Measurements from ENCODE around the gene SCT.

The SCT gene

DNA sequence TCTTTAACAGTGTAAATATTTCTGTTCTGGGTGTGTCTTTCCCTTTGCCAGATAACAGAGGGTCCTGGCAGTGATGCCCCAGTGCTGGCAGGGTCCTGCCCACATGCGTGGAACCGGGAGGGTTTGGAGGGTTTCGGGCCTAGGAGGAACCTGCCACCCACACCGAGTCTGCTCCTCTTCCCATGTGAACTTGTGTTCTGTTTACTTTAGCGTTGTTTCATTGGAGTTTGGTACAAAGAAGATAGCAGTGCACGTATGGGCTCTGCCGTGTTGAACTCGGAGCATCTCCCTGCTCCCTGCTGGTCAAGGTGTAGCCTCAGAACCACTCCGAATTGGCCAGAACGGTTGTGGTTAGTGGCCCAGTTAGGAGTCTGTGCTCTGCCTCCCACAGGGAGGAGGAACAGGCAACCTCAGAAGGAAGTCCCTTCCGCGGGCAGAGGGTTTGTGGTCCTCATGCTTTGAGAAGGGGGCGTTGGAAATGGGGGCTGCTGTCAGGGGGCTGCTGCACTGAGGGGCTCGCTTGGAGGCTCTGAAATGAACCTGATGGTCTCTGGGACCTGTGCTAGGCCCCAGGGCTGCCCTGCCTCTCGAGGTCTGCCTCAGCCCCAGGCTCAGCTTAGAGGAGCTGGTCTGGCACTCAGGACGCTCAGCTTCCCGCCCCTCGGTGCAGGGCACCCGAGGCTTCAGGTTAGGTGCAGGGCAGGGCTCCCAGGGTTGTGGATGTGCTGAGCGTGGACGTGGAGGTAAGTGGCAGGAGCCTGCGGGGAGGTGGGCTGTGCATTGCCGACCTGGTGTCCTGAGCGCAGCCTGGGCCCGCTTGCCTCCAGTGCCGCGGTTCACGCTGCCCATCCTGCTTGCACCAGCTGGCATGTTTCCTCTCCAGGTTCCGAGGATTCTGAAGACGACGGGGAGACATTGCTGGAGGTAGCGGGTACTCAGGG is 40.3 kb downstream of the SCT start:
- no peak for DNase-seq (ENCODE audit: low spot score)

DNA sequence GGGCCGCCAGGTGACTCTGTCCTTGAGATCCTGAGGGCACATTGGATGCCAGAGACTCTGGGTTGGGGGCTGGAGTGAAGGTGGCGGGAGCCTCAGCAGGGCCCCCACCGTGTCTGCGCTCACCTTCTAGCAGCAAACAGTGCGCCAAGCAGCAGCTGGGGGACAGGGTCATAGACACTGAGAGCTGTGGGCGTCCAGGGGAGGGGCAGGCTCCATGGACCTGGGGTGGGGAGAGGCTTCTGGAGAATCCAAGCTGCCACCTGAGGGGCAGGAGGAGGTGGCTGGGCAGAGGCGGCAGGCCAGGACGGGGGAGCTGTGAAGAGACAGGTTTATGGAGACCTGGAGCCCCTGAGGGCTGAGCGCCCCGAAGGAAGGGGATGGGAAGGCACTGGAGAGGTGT is 42.7 kb downstream of the SCT start:
- DNase-seq (ENCODE audit: low spot score), result no peak

DNA sequence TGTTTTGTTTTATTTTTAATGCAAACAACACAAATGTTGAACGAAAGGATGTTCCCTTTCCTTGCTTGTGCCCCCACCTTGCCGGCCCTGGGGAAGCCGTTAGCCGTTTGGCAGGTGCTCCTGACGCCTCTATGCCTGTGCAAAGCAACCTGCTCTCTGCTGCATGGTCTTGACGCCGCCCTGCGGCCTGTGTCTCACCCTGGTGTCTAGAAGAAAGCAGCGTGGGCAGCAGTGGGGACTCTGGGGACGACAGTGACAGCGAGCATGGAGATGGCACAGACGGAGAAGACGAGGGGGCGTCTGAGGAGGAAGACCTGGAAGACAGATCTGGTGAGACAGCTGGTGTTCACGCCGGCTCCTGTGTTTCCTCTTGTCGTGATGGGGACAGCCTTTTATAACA is 45.2 kb downstream of the SCT start:
- DNase-seq (ENCODE audit: low spot score), result no peak

- DNase-seq (ENCODE audit: low spot score), result no peak
Observed at GRCh38 chr11:581342-581741, 45.6 kb downstream of the SCT start.

GRCh38 chr11:579830-580601 is 47.0 kb downstream of the SCT start:
- no peak for DNase-seq (ENCODE audit: low spot score)

- no peak for DNase-seq (ENCODE audit: low spot score)
Observed at GRCh38 chr11:578276-579035, 48.5 kb downstream of the SCT start.

GRCh38 chr11:577611-577894 is 49.4 kb downstream of the SCT start:
- no peak for DNase-seq (ENCODE audit: low spot score)

DNA sequence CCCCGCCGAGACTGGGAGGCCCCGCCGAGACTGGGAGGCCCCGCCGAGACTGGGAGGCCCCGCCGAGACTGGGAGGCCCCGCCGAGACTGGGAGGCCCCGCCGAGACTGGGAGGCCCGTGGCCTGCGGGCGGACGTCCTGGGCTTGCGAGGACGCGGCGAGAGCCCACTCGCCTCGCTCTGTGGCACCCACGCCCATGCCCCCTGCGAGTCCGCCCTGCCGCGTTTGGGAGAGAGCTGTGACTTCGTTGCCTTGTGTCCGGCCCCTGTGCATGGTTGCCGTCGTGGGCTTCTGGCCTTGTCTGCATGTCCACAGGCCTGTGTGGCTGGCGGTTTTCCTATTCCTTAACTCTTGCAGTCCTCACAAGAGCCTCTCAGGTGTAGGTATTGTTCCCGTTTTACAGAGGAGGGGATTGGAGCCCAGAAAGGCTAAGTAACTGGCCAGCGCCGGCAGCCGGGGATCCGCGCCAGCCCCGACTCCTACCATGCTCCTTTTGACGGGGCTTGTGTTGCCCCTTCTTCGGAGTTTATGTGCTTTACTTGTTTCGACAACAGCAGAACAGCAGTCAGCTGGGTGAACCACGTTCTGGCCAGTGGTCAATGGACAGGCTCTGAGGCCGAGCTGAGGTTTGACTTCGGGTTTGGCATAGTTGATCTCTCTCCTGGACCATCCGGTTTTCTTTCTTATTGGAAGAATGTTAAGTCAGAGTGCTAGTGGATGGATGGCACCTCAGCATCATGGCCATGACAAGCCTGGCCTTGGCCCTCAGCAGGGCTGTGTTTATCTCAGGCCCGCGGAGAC is 50.0 kb downstream of the SCT start:
- no peak for DNase-seq (ENCODE audit: low spot score)

Measured in activated CD4-positive, alpha-beta T cell treated with anti-CD3 and anti-CD28 coated beads, Interleukin-2, Interleukin-4, amounts not matched to agents 100 ng/mL and 50 ng/mL, durations not matched to agents 16 hours and 8 hours (primary cell).